Subcutaneous abdominal adipose tissue (tissue), 5 donors: ENCODE results near the gene STRN3.
A peak's percentile ranks its signal among the peaks of the same experiment; 100 is the strongest.
"Not testable (repeated sequence)": the region's sequence is repeated elsewhere in the genome, so short reads cannot be mapped to it uniquely, and the experiment has no call there.

ENCODE experiments used
- H3K27ac ChIP-seq: one replicate; pipeline ENCODE4 v1.7.0; 2013; ENCODE audit warnings: low read depth, mild to moderate bottlenecking, inconsistent platforms, low read length, moderate library complexity
- H3K27me3 ChIP-seq, 5 donors: one replicate each; pipeline ENCODE4 v1.7.0; 2013; ENCODE audit warnings: low read length in 5 of 5, inconsistent platforms in 1 of 5; ENCODE audit not compliant: control insufficient read depth in 5 of 5, insufficient read depth in 4 of 5
- H3K36me3 ChIP-seq, 5 donors: one replicate each; pipeline ENCODE4 v1.7.0; 2013; ENCODE audit warnings: low read length in 5 of 5; ENCODE audit not compliant: control insufficient read depth in 5 of 5, insufficient read depth in 5 of 5
- H3K4me1 ChIP-seq, 5 donors: one replicate each; pipeline ENCODE4 v1.7.0; 2013; ENCODE audit warnings: low read length in 5 of 5, mild to moderate bottlenecking in 3 of 5, moderate library complexity in 1 of 5; ENCODE audit not compliant: control insufficient read depth in 5 of 5, insufficient read depth in 5 of 5
- H3K4me3 ChIP-seq, 5 donors: one replicate each; pipeline ENCODE4 v1.7.0; 2013; ENCODE audit warnings: low read length in 5 of 5, low read depth in 1 of 5
- H3K9ac ChIP-seq, 5 donors: one replicate each; pipeline ENCODE4 v1.7.0; 2013; ENCODE audit warnings: low read length in 5 of 5, mild to moderate bottlenecking in 4 of 5, moderate library complexity in 3 of 5
- H3K9me3 ChIP-seq, 5 donors: one replicate each; pipeline ENCODE4 v1.7.0; 2013; ENCODE audit warnings: low read length in 5 of 5; ENCODE audit not compliant: control insufficient read depth in 5 of 5
- donor health status: healthy.
- donor health status: healthy.
- donor health status: healthy.
- donor health status: healthy.
- donor health status: healthy.

STRN3 gene

DNA sequence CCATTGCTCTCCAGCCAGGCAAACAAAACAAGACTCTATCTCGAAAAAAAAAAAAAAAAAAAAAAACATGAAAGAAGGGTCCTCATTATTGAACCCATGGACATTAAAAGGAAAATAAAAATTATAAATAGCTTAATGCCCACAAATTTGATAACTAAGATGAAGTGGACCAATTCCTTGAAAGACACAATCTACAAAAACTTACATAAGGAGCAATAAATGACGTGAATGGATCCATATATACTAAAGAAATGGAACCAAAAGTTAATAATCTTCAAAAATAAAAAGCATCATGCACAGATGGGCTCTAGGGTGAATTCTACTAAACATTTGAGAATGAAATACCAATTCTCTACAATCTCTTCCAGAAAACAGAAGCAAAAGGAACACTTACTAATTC lies 48.4 kb downstream of the STRN3 start:
- no peak overlapping the region for H3K4me3 ChIP-seq
- no peak overlapping the region for H3K27ac ChIP-seq

DNA sequence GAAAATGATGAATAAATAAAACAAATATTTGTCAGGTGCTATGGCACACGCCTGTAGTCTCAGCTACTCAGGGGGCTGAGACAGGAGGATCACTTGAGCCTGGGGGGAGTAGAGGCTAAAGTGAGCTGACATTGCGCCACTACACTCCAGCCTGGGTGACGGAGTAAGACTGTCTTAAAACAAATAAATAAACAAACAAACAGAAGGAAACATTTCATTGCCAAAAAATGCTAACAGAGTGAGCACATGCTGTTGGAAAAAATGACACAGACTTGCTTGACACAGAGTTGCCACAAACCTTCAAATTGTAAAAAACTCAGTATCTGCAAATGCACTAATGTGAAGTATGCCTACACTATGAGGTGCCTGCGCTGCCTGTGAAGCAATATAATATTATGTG lies 51.6 kb downstream of the STRN3 start:
- Histone ChIP-seq H3K36me3 (no peaks in the 10 kb centered on the region), H3K27me3 (no peaks in the 10 kb centered on the region), H3K4me1 (peaks cover 0 to 24% (median 16%) of the 10 kb centered on the region in 5 donors), H3K27ac (peak overlapping the region; percentile 46), H3K9me3 (no peaks in the 10 kb centered on the region), H3K4me3 (no peak overlapping the region), H3K9ac (no peak overlapping the region)

More for the DNA sequence above, 48.4 kb downstream of the STRN3 start:
- Histone ChIP-seq H3K36me3 (no peaks in the 10 kb centered on the region), H3K27me3 (no peaks in the 10 kb centered on the region), H3K9ac (no peak overlapping the region), H3K9me3 (no peaks in the 10 kb centered on the region), H3K4me1 (peaks cover 0 to 26% (median 16%) of the 10 kb centered on the region in 5 donors)

DNA sequence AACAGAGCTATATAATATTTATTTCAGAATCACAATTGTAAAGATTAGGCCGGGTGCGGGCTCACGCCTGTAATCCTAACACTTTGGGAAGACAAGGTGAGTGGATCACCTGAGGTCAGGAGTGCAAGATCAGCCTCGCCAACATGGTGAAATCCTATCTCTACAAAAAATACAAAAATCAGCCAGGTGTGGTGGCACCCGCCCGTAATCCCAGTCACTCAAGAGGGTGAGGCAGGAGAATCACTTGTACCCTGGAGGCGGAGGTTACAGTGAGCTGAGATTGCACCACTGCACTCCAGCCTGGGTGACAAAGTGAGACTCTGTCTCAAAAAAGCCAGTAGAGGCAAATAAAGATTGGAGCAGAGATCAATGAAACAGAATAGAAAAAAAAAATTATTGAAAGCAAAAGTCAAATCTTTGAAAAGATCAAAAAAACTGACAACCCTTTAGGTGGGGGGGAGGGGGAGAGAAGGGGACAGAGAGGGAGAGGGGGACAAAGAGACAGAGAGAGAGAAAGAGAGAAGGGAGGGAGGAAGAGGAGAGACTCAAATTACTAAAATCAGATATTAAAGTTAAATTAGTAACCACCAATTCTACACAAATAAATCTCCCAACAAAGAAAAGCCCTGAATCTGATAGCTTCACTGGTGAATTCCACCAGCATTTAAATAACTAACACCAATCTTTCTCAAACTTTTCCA lies 53.1 kb downstream of the STRN3 start:
- Histone ChIP-seq H3K4me3 (no peak overlapping the region), H3K9me3 (no peaks in the 10 kb centered on the region), H3K27me3 (no peaks in the 10 kb centered on the region), H3K36me3 (no peaks in the 10 kb centered on the region), H3K9ac (no peak overlapping the region), H3K4me1 (peaks cover 0 to 24% (median 16%) of the 10 kb centered on the region in 5 donors), H3K27ac (no peak overlapping the region)

DNA sequence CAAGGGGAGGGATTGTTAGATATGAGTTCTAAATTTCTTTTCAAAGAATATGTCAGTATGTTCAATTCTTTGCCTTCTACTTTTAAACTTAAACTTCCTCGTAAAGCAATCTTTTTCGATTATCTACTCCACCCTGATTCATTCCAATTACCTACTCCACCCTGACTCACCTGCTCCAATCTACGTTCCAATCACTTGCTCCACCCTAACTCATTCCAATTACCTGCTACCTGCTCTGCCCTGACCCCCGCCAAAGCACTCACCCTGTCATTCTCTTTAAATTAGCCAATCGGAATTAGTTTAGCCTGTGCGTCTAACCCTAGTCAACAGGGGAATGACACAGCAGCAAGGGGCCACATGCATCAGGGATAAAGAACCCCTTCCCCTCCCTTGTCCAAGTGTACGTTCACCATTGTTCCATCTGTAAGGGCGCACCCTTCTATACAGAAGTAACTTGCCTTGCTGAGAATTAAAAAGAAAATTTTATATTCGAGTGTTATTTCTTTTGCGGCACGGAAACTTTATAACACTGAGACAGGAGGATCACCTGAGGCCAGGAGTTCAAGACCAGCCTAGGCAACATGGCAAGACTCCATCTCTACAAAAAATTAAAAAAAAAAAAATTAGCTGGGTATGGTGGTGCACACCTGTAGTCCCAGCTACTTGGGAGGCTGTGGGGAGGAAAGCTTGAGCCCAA lies 54.0 kb downstream of the STRN3 start:
- H3K27me3 ChIP-seq, H3K9me3 ChIP-seq, H3K27ac ChIP-seq, H3K9ac ChIP-seq, H3K4me3 ChIP-seq, H3K36me3 ChIP-seq: not testable (repeated sequence)
- peaks cover 0 to 24% (median 16%) of the 10 kb centered on the region in 5 donors for H3K4me1 ChIP-seq

- Histone ChIP-seq H3K4me3 (no peak overlapping the region), H3K27me3 (no peaks in the 10 kb centered on the region), H3K4me1 (peaks cover 0 to 24% (median 16%) of the 10 kb centered on the region in 5 donors), H3K27ac (no peak overlapping the region), H3K9me3 (peaks cover under 1 to 4% (median 4%) of the 10 kb centered on the region in 5 donors), H3K36me3 (peaks cover 0 to 2% (median 0%) of the 10 kb centered on the region in 5 donors), H3K9ac (no peak overlapping the region)
Observed at GRCh38 chr14:30971586-30971985, 54.6 kb downstream of the STRN3 start.

GRCh38 chr14:30969796-30970195 lies 56.4 kb downstream of the STRN3 start:
- peaks cover 5 to 22% (median 13%) of the 10 kb centered on the region in 5 donors for H3K9me3 ChIP-seq
- H3K27me3 ChIP-seq, H3K36me3 ChIP-seq, H3K27ac ChIP-seq, H3K9ac ChIP-seq, H3K4me3 ChIP-seq: not testable (repeated sequence)
- peaks cover 0 to 11% (median 9%) of the 10 kb centered on the region in 5 donors for H3K4me1 ChIP-seq

GRCh38 chr14:30967364-30968098 lies 58.6 kb downstream of the STRN3 start:
- not testable (repeated sequence) for H3K4me1 ChIP-seq, H3K27me3 ChIP-seq

GRCh38 chr14:30966415-30967363 lies 59.5 kb downstream of the STRN3 start:
- no peak overlapping the region for H3K27ac ChIP-seq
- H3K4me3 ChIP-seq, result peak overlapping the region in 2 of 5 donors; percentile 37 to 44
- no peak overlapping the region for H3K9ac ChIP-seq
- peaks cover 0 to 13% (median 2%) of the 10 kb centered on the region in 5 donors for H3K36me3 ChIP-seq
- no peaks in the 10 kb centered on the region for H3K4me1 ChIP-seq
- H3K27me3 ChIP-seq, result no peaks in the 10 kb centered on the region
- peaks cover 5 to 26% (median 13%) of the 10 kb centered on the region in 5 donors for H3K9me3 ChIP-seq

More at GRCh38 chr14:30967364-30968098, 58.6 kb downstream of the STRN3 start:
- not testable (repeated sequence) for H3K4me3 ChIP-seq, H3K27ac ChIP-seq, H3K9ac ChIP-seq
- H3K9me3 ChIP-seq, result peaks cover 5 to 26% (median 13%) of the 10 kb centered on the region in 5 donors
- H3K36me3 ChIP-seq, result peaks cover 0 to 13% (median 2%) of the 10 kb centered on the region in 5 donors

- not testable (repeated sequence) for H3K27me3 ChIP-seq, H3K27ac ChIP-seq, H3K4me1 ChIP-seq, H3K9ac ChIP-seq
- Histone ChIP-seq H3K9me3 (peaks cover 5 to 26% (median 13%) of the 10 kb centered on the region in 5 donors), H3K36me3 (peaks cover 0 to 13% (median 2%) of the 10 kb centered on the region in 5 donors), H3K4me3 (peak overlapping the region in 1 of 5 donors; percentile 44)
Observed at GRCh38 chr14:30965861-30966260, 60.3 kb downstream of the STRN3 start.
